ENCODE data around the gene SBK1.
"Not testable (repeated sequence)": the region's sequence is repeated elsewhere in the genome, so short reads cannot be mapped to it uniquely, and the experiment has no call there.

SBK1 gene

DNA sequence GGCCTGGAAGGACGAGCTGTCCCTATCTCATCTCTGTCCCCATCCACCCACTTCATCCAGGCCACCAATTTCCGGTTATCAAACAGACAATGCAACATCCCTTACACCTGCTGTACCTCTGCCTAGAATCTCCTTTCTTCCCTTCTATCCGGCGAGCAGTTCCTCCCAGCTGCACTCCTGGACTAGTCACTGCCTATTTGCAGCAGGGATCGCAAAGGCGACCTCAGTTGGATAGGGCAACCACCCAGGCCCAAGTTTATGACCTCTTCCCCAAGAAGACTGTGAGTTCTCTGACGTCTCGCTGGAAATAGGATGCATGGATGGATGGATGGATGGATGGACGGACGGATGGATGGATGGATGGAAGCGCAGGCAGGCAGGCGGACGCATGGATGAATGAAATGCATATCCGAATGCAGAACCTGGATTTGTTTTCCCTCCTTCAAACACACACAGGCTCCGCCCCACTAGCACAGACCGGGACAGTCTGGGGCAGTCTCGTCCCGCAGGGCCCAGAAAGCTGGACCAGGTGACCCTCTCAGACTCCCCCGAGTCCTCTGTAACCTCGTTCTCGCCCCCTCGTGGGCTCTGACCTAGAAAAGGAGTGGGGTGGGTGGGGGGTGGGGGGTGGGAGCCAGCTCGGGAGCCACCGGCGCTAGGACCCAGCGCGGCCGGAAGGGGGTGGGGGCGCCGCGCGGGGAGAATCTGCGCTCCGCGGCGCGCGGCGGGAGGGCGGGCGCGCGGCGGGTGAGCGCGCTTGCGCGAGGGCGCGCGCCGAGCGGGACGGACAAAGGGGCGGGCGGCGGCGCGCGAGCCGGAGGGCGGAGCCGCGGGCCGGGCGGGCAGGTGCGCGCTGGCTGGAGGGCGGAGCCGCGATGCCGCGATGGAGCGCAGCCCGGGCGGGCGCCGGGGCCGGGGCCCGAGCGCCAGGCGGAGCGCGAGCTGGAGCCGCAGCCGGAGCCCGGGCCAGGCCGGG lies at the start of gene SBK1:
Gene SBK1 (plus strand): TSS at position 875 of the 976 bp plus-strand sequence. CDS start 24,867 bp downstream, outside the sequence.
- ATAC-seq (replicated peaks; ENCODE audit: extremely low read depth, poor library complexity, severe bottlenecking) (peak; percentile 93), DNase-seq (ENCODE audit: low spot score in 2 of 2) (peak; percentile 65 to 80)
- Mint-ChIP-seq H3K36me3 (ENCODE audit: insufficient read depth) (peaks cover 9% of the 10 kb centered on the region), H3K27me3 (no peaks in the 10 kb centered on the region), H3K4me1 (peaks cover 64% of the 10 kb centered on the region), H3K4me3 (peak within 1 kb of the TSS; percentile 89), H3K27ac (ENCODE audit: low read depth) (peak within 1 kb of the TSS; percentile 68), H3K9me3 (no peaks in the 10 kb centered on the region)

DNA sequence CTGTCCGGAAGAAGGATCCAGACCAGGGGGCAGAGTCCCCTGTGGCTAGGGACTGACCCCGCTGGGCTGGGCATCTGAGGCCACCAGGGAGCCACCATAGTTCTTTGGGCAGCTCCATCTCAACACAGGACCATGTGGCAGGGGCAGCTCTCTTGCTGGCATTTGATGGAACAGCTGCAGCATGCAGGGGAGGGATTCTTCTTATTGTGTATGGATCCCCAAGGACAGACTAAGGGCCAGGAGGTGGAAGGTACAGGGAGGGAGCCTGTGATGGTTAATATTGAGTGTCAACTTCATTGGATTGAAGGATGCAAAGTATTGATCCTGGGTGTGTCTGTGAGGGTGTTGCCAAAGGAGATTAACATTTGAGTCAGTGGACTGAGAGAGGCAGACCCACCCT lies 42.8 kb upstream of the SBK1 start:
- H3K4me3 Mint-ChIP-seq; H3K27ac Mint-ChIP-seq (ENCODE audit: low read depth); H3K27me3 Mint-ChIP-seq; DNase-seq (ENCODE audit: low spot score in 2 of 2); H3K36me3 Mint-ChIP-seq (ENCODE audit: insufficient read depth); H3K4me1 Mint-ChIP-seq; ATAC-seq (replicated peaks; ENCODE audit: extremely low read depth, poor library complexity, severe bottlenecking); H3K9me3 Mint-ChIP-seq: not testable (repeated sequence)

DNA sequence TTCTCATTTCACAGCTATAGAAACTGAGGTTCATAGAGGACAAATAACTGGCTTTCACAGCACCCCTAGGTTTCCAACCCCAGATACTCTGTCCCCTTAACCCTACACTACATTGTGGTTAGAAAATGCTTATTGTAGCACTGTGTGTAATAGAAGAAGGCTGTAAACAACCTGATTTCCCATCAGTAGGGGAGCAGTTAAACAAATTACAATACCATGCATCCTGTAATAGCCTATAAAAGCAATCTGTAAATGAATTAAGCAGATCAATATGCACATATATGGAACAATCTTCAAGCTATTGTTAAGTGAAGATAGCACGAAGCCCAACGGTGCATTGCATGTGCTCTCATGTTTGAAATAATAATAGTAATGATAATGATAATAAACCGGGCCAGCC lies 41.3 kb upstream of the SBK1 start:
- Mint-ChIP-seq H3K27ac (ENCODE audit: low read depth) (no peak overlapping the region), H3K27me3 (no peaks in the 10 kb centered on the region), H3K9me3 (no peaks in the 10 kb centered on the region), H3K4me1 (no peaks in the 10 kb centered on the region), H3K4me3 (no peak overlapping the region), H3K36me3 (ENCODE audit: insufficient read depth) (peaks cover 5% of the 10 kb centered on the region)
- ATAC-seq (replicated peaks; ENCODE audit: extremely low read depth, poor library complexity, severe bottlenecking): no peak
- DNase-seq (ENCODE audit: low spot score in 2 of 2): no peak

DNA sequence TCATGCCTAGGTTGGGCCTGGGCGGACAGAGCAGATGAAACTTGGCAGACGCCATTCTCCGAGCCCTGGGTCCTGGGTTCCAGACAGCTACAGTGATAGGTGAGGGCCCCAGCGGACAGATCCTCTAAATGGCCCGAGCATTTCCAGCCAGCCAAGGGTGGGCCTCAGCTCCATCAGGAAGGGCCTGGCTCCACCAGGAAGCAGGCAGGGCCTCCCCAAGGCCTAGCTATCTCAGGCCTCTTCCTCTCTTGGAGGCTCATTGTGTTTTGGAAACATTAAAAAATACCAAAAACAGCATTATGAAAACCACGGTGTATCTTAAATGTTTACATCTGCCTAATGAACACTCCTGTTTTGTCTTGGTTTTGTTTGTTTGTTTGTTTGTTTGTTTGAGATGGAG lies 38.2 kb upstream of the SBK1 start:
- DNase-seq (ENCODE audit: low spot score in 2 of 2): no peak
- Mint-ChIP-seq H3K36me3 (ENCODE audit: insufficient read depth) (peaks cover 2% of the 10 kb centered on the region), H3K9me3 (no peaks in the 10 kb centered on the region), H3K4me1 (no peaks in the 10 kb centered on the region), H3K27me3 (no peaks in the 10 kb centered on the region), H3K27ac (ENCODE audit: low read depth) (no peak overlapping the region), H3K4me3 (no peak overlapping the region)
- ATAC-seq (replicated peaks; ENCODE audit: extremely low read depth, poor library complexity, severe bottlenecking): no peak

DNA sequence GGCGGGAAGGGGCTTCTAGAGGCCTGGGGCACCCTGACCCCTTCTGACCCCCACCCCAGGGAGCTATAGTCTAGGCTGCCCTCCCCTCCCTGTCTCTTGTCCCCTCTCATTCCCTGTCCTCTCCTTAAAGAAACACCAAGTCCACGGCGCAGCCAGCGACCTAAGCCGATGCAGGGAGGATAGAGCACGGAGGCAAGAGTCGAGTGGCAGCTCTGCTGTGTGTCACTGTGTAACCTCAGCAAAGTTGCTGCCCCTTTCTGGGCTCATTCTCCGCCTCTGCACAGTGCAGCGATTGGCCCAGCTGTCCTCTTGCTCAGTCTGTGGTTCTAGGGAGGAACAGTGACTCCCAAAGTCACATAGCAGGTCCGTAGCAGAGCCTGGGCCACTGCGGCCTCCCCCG lies 36.5 kb upstream of the SBK1 start:
- ATAC-seq (replicated peaks; ENCODE audit: extremely low read depth, poor library complexity, severe bottlenecking) (no peak), DNase-seq (ENCODE audit: low spot score in 2 of 2) (no peak)
- Mint-ChIP-seq H3K4me3 (no peak overlapping the region), H3K27ac (ENCODE audit: low read depth) (no peak overlapping the region), H3K4me1 (peaks cover 8% of the 10 kb centered on the region), H3K9me3 (no peaks in the 10 kb centered on the region), H3K36me3 (ENCODE audit: insufficient read depth) (peaks cover 2% of the 10 kb centered on the region), H3K27me3 (no peaks in the 10 kb centered on the region)

DNA sequence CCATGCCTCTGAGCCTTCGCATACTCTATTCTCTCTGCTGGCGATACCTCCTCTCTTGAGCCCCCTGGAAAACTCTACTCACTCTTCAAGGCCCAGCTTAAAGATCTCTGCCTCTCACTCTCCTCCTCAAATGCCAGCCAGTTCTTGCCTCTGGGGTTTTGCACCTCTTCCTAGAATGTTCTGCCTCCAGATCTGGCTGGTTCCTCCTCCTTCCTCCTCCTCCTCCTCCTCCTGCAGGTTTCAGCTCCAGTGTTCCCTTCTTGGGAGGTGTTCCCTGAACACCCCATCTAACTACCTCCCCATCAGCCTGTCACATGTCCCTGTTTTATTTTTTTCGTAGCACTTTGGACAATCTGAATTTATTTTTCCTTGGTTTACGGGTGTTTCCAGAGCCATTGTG lies 35.1 kb upstream of the SBK1 start:
- no peak overlapping the region for H3K27ac Mint-ChIP-seq (ENCODE audit: low read depth)
- H3K9me3 Mint-ChIP-seq: no peaks in the 10 kb centered on the region
- no peaks in the 10 kb centered on the region for H3K27me3 Mint-ChIP-seq
- H3K4me3 Mint-ChIP-seq: no peak overlapping the region
- DNase-seq (ENCODE audit: low spot score in 2 of 2) (no peak), ATAC-seq (replicated peaks; ENCODE audit: extremely low read depth, poor library complexity, severe bottlenecking) (no peak)
- H3K36me3 Mint-ChIP-seq (ENCODE audit: insufficient read depth): peaks cover 1% of the 10 kb centered on the region
- H3K4me1 Mint-ChIP-seq: peaks cover 8% of the 10 kb centered on the region

DNA sequence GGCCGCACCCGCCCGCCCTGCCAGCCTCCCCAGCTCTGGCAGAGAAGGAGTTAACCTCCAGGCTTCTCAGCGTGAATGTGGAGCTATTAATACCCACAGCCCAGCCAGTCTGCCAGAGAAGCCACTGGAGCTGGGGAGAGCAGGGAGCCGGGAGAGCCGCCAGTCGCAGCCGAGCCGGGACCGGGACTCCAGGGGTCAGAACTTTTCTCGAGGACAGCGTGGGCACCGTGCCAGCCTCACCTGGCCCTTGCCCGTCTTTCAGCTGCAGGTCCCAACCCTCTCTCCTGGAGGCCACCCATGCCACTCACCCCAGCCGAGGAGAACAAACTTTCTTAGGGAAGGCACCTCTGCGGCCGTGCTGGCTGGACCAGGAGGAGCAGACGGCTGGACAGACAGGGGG lies 33.8 kb upstream of the SBK1 start:
- no peak overlapping the region for H3K4me3 Mint-ChIP-seq
- H3K36me3 Mint-ChIP-seq (ENCODE audit: insufficient read depth): peaks cover 1% of the 10 kb centered on the region
- no peak for DNase-seq (ENCODE audit: low spot score in 2 of 2)
- no peaks in the 10 kb centered on the region for H3K9me3 Mint-ChIP-seq
- peaks cover 8% of the 10 kb centered on the region for H3K4me1 Mint-ChIP-seq
- H3K27me3 Mint-ChIP-seq: peaks cover 8% of the 10 kb centered on the region
- no peak for ATAC-seq (replicated peaks; ENCODE audit: extremely low read depth, poor library complexity, severe bottlenecking)
- no peak overlapping the region for H3K27ac Mint-ChIP-seq (ENCODE audit: low read depth)

DNA sequence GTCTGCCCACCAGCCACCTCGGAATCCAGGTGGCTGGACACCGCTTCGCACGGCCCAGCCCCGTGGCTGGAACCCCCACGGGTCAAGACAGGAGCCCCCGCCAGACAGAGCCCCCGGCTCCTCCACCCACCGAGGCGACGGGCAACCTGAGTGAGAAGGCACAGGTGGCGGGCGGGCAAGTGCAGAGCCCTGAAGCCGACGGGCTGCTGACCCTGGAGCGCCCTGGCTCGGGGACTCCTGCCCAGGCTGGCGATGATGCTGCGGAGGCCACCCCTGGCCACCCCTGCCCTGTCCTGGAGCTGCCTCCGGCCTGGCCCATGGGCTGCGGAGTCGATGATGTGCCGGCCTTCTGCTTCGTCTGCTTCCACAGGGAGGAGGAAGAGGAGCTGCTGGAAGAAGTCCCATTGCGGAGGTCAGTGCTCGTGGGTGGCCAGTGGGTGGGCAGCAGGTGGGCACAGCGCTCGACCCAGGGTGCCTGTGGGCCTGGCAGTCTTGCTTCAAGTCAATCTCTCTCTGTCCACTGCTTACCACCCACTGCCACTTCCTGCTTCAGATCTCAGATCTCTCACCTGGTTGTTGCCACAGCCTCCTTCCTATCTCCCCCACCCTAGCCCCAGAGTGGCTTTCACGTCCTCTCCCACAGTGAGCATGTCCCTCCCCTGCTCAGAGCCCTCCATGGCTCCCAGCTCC lies 33.1 kb upstream of the SBK1 start:
- ATAC-seq (replicated peaks; ENCODE audit: extremely low read depth, poor library complexity, severe bottlenecking): peak; percentile 40
- Mint-ChIP-seq H3K27me3 (peaks cover 15% of the 10 kb centered on the region), H3K36me3 (ENCODE audit: insufficient read depth) (peaks cover 1% of the 10 kb centered on the region), H3K4me3 (peak overlapping the region; percentile 10), H3K4me1 (peaks cover 8% of the 10 kb centered on the region), H3K27ac (ENCODE audit: low read depth) (no peak overlapping the region), H3K9me3 (no peaks in the 10 kb centered on the region)
- no peak for DNase-seq (ENCODE audit: low spot score in 2 of 2)

DNA sequence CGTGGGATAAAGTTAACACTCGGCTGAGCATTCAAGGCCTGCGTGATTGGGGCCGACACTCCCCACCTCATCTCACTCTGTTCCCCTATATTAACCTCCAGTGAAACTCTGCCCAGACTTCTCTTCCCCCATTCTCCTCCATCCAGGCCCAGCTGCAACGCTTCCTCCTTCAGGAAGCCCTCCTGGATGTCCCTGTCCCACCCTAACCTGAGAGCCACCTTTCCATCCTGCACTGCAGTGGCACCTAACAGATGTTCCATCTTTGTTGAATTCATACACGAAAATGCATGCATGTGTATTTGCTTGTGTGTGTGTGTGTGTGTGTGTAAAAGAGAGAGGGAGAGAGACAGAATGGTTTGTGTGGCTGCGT lies 32.6 kb upstream of the SBK1 start:
- H3K4me3 Mint-ChIP-seq: peak overlapping the region; percentile 10
- H3K36me3 Mint-ChIP-seq (ENCODE audit: insufficient read depth): peaks cover 1% of the 10 kb centered on the region
- H3K9me3 Mint-ChIP-seq: no peaks in the 10 kb centered on the region
- DNase-seq (ENCODE audit: low spot score in 2 of 2): no peak
- ATAC-seq (replicated peaks; ENCODE audit: extremely low read depth, poor library complexity, severe bottlenecking): no peak
- H3K27me3 Mint-ChIP-seq: peaks cover 20% of the 10 kb centered on the region
- H3K27ac Mint-ChIP-seq (ENCODE audit: low read depth): no peak overlapping the region
- H3K4me1 Mint-ChIP-seq: peaks cover 12% of the 10 kb centered on the region

DNA sequence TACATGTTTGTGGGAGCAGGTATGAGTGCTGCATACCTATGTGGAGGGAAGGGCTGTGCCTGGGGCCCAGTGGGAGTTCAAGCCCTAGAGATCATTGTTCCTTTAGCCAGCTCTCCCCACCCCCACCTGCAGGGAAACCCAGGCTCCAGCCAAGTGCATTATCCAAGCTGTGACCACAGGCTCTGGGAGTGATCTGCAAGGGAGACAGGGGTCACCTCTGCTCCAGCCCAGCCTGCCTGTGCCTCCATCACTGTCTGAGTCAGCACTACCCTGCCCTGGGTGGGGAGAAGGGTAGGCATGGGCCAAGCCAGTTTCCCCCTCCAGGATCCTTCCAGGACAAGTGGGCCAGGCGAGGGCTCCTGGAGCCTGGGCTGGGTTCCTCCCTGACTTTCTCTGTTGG lies 32.1 kb upstream of the SBK1 start:
- Mint-ChIP-seq H3K36me3 (ENCODE audit: insufficient read depth) (peaks cover 1% of the 10 kb centered on the region), H3K4me1 (peaks cover 13% of the 10 kb centered on the region), H3K9me3 (no peaks in the 10 kb centered on the region), H3K27ac (ENCODE audit: low read depth) (no peak overlapping the region), H3K27me3 (peaks cover 23% of the 10 kb centered on the region), H3K4me3 (peak overlapping the region; percentile 10)
- no peak for DNase-seq (ENCODE audit: low spot score in 2 of 2)
- no peak for ATAC-seq (replicated peaks; ENCODE audit: extremely low read depth, poor library complexity, severe bottlenecking)

DNA sequence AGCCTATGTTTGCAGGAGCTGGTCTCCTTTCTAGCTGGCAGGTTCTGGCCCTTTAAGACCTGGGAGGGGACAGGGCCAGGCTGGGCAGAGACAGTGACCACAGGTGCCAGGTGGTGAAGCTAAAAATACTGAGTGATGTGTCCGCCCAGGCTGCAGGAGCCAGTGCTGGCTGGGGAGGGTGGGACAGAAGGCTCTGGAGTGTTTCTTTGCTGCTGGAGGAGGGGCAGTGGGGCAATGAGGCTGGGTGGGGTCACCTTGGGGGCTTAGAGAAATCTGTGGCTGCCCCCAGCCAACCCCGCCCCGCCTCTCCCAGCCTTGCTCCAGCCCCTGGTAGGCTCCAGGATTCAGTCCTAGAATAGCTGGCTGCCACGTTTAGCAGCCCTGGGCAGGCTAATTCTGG lies 30.4 kb upstream of the SBK1 start:
- H3K36me3 Mint-ChIP-seq (ENCODE audit: insufficient read depth): peaks cover 1% of the 10 kb centered on the region
- H3K9me3 Mint-ChIP-seq: no peaks in the 10 kb centered on the region
- H3K27ac Mint-ChIP-seq (ENCODE audit: low read depth): no peak overlapping the region
- no peak for DNase-seq (ENCODE audit: low spot score in 2 of 2)
- H3K4me1 Mint-ChIP-seq: peaks cover 13% of the 10 kb centered on the region
- no peak overlapping the region for H3K4me3 Mint-ChIP-seq
- ATAC-seq (replicated peaks; ENCODE audit: extremely low read depth, poor library complexity, severe bottlenecking): no peak
- peaks cover 23% of the 10 kb centered on the region for H3K27me3 Mint-ChIP-seq

DNA sequence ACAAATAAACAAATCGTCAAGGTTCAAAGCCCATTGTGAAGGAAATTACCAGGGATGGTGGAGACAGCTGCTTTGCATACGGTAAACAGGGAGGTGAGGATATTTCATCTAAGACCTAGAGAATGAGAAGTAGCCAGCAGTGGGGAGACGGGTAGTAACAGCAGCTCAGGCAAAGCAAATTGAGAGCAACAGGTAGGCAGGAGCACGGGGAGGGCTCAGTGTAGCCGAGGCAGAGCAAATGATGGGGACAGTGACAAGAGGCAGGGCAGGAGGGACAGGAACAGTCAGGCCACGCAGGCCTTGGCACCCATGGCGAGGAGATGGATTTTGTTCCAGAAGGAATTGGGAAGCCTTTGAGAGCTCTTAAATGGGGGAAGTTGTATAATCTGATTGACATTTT lies 29.0 kb upstream of the SBK1 start:
- Mint-ChIP-seq H3K27me3 (peaks cover 23% of the 10 kb centered on the region), H3K36me3 (ENCODE audit: insufficient read depth) (peaks cover 1% of the 10 kb centered on the region), H3K9me3 (no peaks in the 10 kb centered on the region), H3K27ac (ENCODE audit: low read depth) (no peak overlapping the region), H3K4me1 (peaks cover 13% of the 10 kb centered on the region), H3K4me3 (no peak overlapping the region)
- ATAC-seq (replicated peaks; ENCODE audit: extremely low read depth, poor library complexity, severe bottlenecking): no peak
- DNase-seq (ENCODE audit: low spot score in 2 of 2): no peak

DNA sequence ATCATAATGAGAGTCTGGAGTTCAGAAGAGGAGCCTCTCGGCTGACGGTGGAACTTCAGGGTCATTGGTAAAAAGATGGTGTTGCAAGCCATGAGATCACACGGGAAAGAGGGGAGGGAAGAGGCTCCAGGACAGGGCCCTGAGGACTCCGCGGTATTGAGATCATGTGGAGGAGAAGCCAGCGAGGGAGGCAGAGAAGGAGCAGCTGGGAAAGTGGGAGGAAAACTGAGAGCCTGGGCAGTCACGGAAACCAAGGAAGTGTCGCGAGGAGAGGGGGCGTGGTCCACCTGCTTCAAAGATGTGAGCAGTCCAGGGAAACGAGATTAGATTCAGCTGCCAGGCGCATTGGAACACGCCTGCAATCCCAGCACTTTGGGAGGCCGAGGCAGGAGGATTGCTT lies 27.7 kb upstream of the SBK1 start:
- peaks cover 23% of the 10 kb centered on the region for H3K27me3 Mint-ChIP-seq
- H3K36me3 Mint-ChIP-seq (ENCODE audit: insufficient read depth): peaks cover 1% of the 10 kb centered on the region
- H3K9me3 Mint-ChIP-seq: no peaks in the 10 kb centered on the region
- H3K4me3 Mint-ChIP-seq: no peak overlapping the region
- no peak for ATAC-seq (replicated peaks; ENCODE audit: extremely low read depth, poor library complexity, severe bottlenecking)
- no peak for DNase-seq (ENCODE audit: low spot score in 2 of 2)
- no peak overlapping the region for H3K27ac Mint-ChIP-seq (ENCODE audit: low read depth)
- peaks cover 10% of the 10 kb centered on the region for H3K4me1 Mint-ChIP-seq
